GM21447 (cell line): ENCODE data around the gene BTBD2.
"Not testable (repeated sequence)": the region's sequence is repeated elsewhere in the genome, so short reads cannot be mapped to it uniquely, and the experiment has no call there.

ENCODE experiments used
- ATAC-seq: cut with Tn5 transposase; IDR thresholded peaks from one replicate; pipeline ENCODE4 v1.9.1; 2021; ENCODE audit not compliant: unreplicated experiment

The BTBD2 gene

GRCh38 chr19:2040647-2041432 is 25.3 kb upstream of the BTBD2 start:
- no peak for ATAC-seq

GRCh38 chr19:2039959-2040646 is 24.6 kb upstream of the BTBD2 start:
- no peak for ATAC-seq

GRCh38 chr19:2039089-2039958 is 23.8 kb upstream of the BTBD2 start:
- no peak for ATAC-seq

- no peak for ATAC-seq
These were observed 23.0 kb upstream of the BTBD2 start for GRCh38 chr19:2038284-2039088.

- no peak for ATAC-seq
These were observed 22.2 kb upstream of the BTBD2 start for GRCh38 chr19:2037651-2038255.

- no peak for ATAC-seq
These were observed 20.9 kb upstream of the BTBD2 start for GRCh38 chr19:2036424-2036823.

GRCh38 chr19:2035590-2035991 is 20.1 kb upstream of the BTBD2 start:
- ATAC-seq, result no peak

- no peak for ATAC-seq
These were observed 19.4 kb upstream of the BTBD2 start for GRCh38 chr19:2034729-2035589.

GRCh38 chr19:2034253-2034652 is 18.7 kb upstream of the BTBD2 start:
- ATAC-seq, result not testable (repeated sequence)

- ATAC-seq, result no peak
These were observed 18.3 kb upstream of the BTBD2 start for GRCh38 chr19:2033825-2034159.

GRCh38 chr19:2033115-2033824 is 17.8 kb upstream of the BTBD2 start:
- ATAC-seq, result no peak

GRCh38 chr19:2032296-2032941 is 16.9 kb upstream of the BTBD2 start:
- no peak for ATAC-seq

- no peak for ATAC-seq
These were observed 11.8 kb upstream of the BTBD2 start for GRCh38 chr19:2027361-2027760.

- ATAC-seq, result no peak
These were observed 11.3 kb upstream of the BTBD2 start for GRCh38 chr19:2026770-2027169.

GRCh38 chr19:2022289-2022688 is 6.8 kb upstream of the BTBD2 start:
- no peak for ATAC-seq

- ATAC-seq, result no peak
These were observed 6.1 kb upstream of the BTBD2 start for GRCh38 chr19:2021453-2022140.

- ATAC-seq, result no peak
These were observed 3.2 kb upstream of the BTBD2 start for GRCh38 chr19:2018752-2019151.
